Epidermal melanocyte (primary cell): Measurements from ENCODE around the gene SLC35A3.
"Not testable (repeated sequence)": the region's sequence is repeated elsewhere in the genome, so short reads cannot be mapped to it uniquely, and the experiment has no call there.

ENCODE experiments used
- DNase-seq: peaks from one replicate; pipeline ENCODE4 v3.0.0; 2011; ENCODE audit warnings: low spot score; ENCODE audit not compliant: insufficient read length

Gene SLC35A3

GRCh38 chr1:100034470-100034869 lies 64.7 kb downstream of the SLC35A3 start:
- DNase-seq = no peak

- no peak for DNase-seq
Observed at GRCh38 chr1:100035214-100035613, 65.4 kb downstream of the SLC35A3 start.

- no peak for DNase-seq
Observed at GRCh38 chr1:100036718-100037655, 67.2 kb downstream of the SLC35A3 start.

GRCh38 chr1:100037656-100037926 lies 67.8 kb downstream of the SLC35A3 start:
- no peak for DNase-seq

- DNase-seq = peak; percentile 75
Observed at GRCh38 chr1:100037927-100038659, 68.3 kb downstream of the SLC35A3 start.

- DNase-seq = no peak
Observed at GRCh38 chr1:100038660-100039287, 69.0 kb downstream of the SLC35A3 start.

- no peak for DNase-seq
Observed at GRCh38 chr1:100039591-100039990, 69.8 kb downstream of the SLC35A3 start.

GRCh38 chr1:100045206-100045605 lies 75.4 kb downstream of the SLC35A3 start:
- DNase-seq = no peak

GRCh38 chr1:100047235-100047708 lies 77.5 kb downstream of the SLC35A3 start:
- DNase-seq = not testable (repeated sequence)

GRCh38 chr1:100050139-100050538 lies 80.3 kb downstream of the SLC35A3 start:
- no peak for DNase-seq

GRCh38 chr1:100051401-100051800 lies 81.6 kb downstream of the SLC35A3 start:
- DNase-seq = no peak

GRCh38 chr1:100051893-100052292 lies 82.1 kb downstream of the SLC35A3 start:
- no peak for DNase-seq

- no peak for DNase-seq
Observed at GRCh38 chr1:100053119-100053518, 83.3 kb downstream of the SLC35A3 start.

- no peak for DNase-seq
Observed at GRCh38 chr1:100053727-100054126, 83.9 kb downstream of the SLC35A3 start.

- DNase-seq = no peak
Observed at GRCh38 chr1:100061681-100062080, 91.9 kb downstream of the SLC35A3 start.

- DNase-seq = no peak
Observed at GRCh38 chr1:100065183-100065968, 95.6 kb downstream of the SLC35A3 start.

GRCh38 chr1:100065969-100066227 lies 96.1 kb downstream of the SLC35A3 start:
- DNase-seq = no peak

GRCh38 chr1:100070201-100070939 lies 100.6 kb downstream of the SLC35A3 start:
- DNase-seq = no peak

GRCh38 chr1:100073531-100073930 lies 103.7 kb downstream of the SLC35A3 start:
- DNase-seq = no peak

GRCh38 chr1:100074604-100075395 lies 105.0 kb downstream of the SLC35A3 start:
- DNase-seq = no peak
